GM18517 (cell line): ENCODE measurements around the gene HCK.
"Not testable (repeated sequence)": the region's sequence is repeated elsewhere in the genome, so short reads cannot be mapped to it uniquely, and the experiment has no call there.

Experiments used
- ATAC-seq: cut with Tn5 transposase; IDR thresholded peaks from one replicate; pipeline ENCODE4 v1.9.1; 2021; ENCODE audit warnings: mild to moderate bottlenecking, moderate library complexity; ENCODE audit not compliant: unreplicated experiment

HCK gene

GRCh38 chr20:32028647-32029372, 23.2 kb upstream of the HCK start:
- ATAC-seq, result no peak

GRCh38 chr20:32029561-32029960, 22.5 kb upstream of the HCK start:
- ATAC-seq, result no peak

GRCh38 chr20:32031007-32031958, 20.8 kb upstream of the HCK start:
- ATAC-seq, result no peak

GRCh38 chr20:32033316-32033715, 18.7 kb upstream of the HCK start:
- no peak for ATAC-seq

GRCh38 chr20:32033721-32034120, 18.3 kb upstream of the HCK start:
- not testable (repeated sequence) for ATAC-seq

- no peak for ATAC-seq
These were observed 17.2 kb upstream of the HCK start for GRCh38 chr20:32034581-32035425.

- ATAC-seq, result no peak
These were observed 16.6 kb upstream of the HCK start for GRCh38 chr20:32035426-32035779.

GRCh38 chr20:32036252-32036651, 15.8 kb upstream of the HCK start:
- ATAC-seq, result no peak

- ATAC-seq, result no peak
These were observed 15.1 kb upstream of the HCK start for GRCh38 chr20:32036716-32037485.

GRCh38 chr20:32037929-32038328, 14.1 kb upstream of the HCK start:
- no peak for ATAC-seq

GRCh38 chr20:32040142-32040953, 11.7 kb upstream of the HCK start:
- peak; percentile 52 for ATAC-seq

- no peak for ATAC-seq
These were observed 6.0 kb upstream of the HCK start for GRCh38 chr20:32045999-32046398.

- ATAC-seq, result no peak
These were observed 1.7 kb upstream of the HCK start for GRCh38 chr20:32050324-32050841.

GRCh38 chr20:32050851-32051556, 1.0 kb upstream of the HCK start:
- ATAC-seq, result no peak

GRCh38 chr20:32051720-32052089, 337 bp upstream of the HCK start:
- ATAC-seq, result no peak

- ATAC-seq, result no peak
These were observed 828 bp downstream of the HCK start for GRCh38 chr20:32052778-32053362.

- no peak for ATAC-seq
These were observed 1.6 kb downstream of the HCK start for GRCh38 chr20:32053648-32054047.

GRCh38 chr20:32056708-32057483, 4.9 kb downstream of the HCK start:
- no peak for ATAC-seq
